Thymus (tissue), 14 donors: ENCODE data around the gene GRIK2. TPM values are rescaled to one million over a fixed set of nuclear protein-coding genes. Genes with fewer than 3 reads are reported as not detected.
"Not testable (repeated sequence)": the region's sequence is repeated elsewhere in the genome, so short reads cannot be mapped to it uniquely, and the experiment has no call there.

Experiments
- DNase-seq, 9 donors: peaks; one replicate each; pipeline ENCODE4 v3.0.0-alpha.2; 2013; ENCODE audit warnings: low spot score in 9 of 9, low read depth in 6 of 9, missing footprints in 1 of 9
- H3K27ac ChIP-seq, 2 donors: one replicate each; pipeline ENCODE4 v1.5.1; 2013; ENCODE audit warnings: control low read depth in 1 of 2, low read depth in 1 of 2, low read length in 1 of 2, mild to moderate bottlenecking in 1 of 2, moderate library complexity in 1 of 2
- H3K27me3 ChIP-seq, 2 donors: one replicate each; pipeline ENCODE4 v1.5.1; 2013; ENCODE audit warnings: low read length in 1 of 2; ENCODE audit not compliant: control insufficient read depth in 2 of 2, insufficient read depth in 1 of 2
- H3K36me3 ChIP-seq, 2 donors: one replicate each; pipeline ENCODE4 v1.5.1; 2013; ENCODE audit warnings: low read length in 1 of 2, mild to moderate bottlenecking in 1 of 2, moderate library complexity in 1 of 2; ENCODE audit not compliant: control insufficient read depth in 2 of 2, insufficient read depth in 2 of 2
- H3K4me1 ChIP-seq, 2 donors: one replicate each; pipeline ENCODE4 v1.5.1; 2013; ENCODE audit warnings: low read length in 2 of 2; ENCODE audit not compliant: control insufficient read depth in 2 of 2, insufficient read depth in 2 of 2
- H3K4me3 ChIP-seq, 2 donors: one replicate each; pipeline ENCODE4 v1.5.1; 2013; ENCODE audit warnings: low read length in 2 of 2, control low read depth in 1 of 2, mild to moderate bottlenecking in 1 of 2
- H3K9me3 ChIP-seq, 2 donors: one replicate each; pipeline ENCODE4 v1.5.1; 2013; ENCODE audit warnings: low read length in 1 of 2, mild to moderate bottlenecking in 1 of 2; ENCODE audit not compliant: control insufficient read depth in 2 of 2, insufficient read depth in 1 of 2
- WGBS: extraction: QIAGEN DNeasy Blood & Tissue Kit; methylation state at CpG from one replicate; pipeline ENCODE4 v1.1.7; 2013; 5-methylcytosine and 5-hydroxymethylcytosine counted together
- long read RNA-seq, 10 donors: transcript quantifications; one replicate each; lab custom pipeline, GENCODE V29; 2026
- polyA plus RNA-seq: library from polyadenylated mRNA; stranded (reverse); fragments of 200-250 nt; gene quantifications from one replicate; pipeline ENCODE4 v1.2.3, GENCODE V29; 2013
- total RNA-seq: library from RNA; stranded (reverse); fragments of 120-200 nt; gene quantifications from one replicate; pipeline ENCODE4 v1.2.4, GENCODE V29; 2013
- donor health status: healthy.

The GRIK2 gene
- total RNA-seq = under 0.01 TPM
- polyA plus RNA-seq = 0.18 TPM
- long read RNA-seq, donor 1 = 0 reads
- long read RNA-seq, donor 2 = 0 reads
- long read RNA-seq, donor 3 = 0 reads
- long read RNA-seq, donor 4 = 0 reads
- long read RNA-seq, donor 5 = 0 reads
- long read RNA-seq, donor 6 = 0 reads
- long read RNA-seq, donor 7 = 0 reads
- long read RNA-seq, donor 8 = 0 reads
- long read RNA-seq, donor 9 = 0 reads
- long read RNA-seq, donor 10 = 0 reads

GRCh38 chr6:101393251-101393828, at the start of gene GRIK2:
Gene GRIK2, plus strand, starts transcription at chr6:101393708.
- WGBS = 3% methylated on average over 45 of the region's 45 CpGs
- no peak within 1 kb of the TSS for H3K4me3 ChIP-seq

GRCh38 chr6:101344885-101345284, 48.6 kb upstream of the GRIK2 start:
- Histone ChIP-seq H3K9me3 (no peaks in the 10 kb centered on the region), H3K27ac (no peak overlapping the region), H3K36me3 (no peaks in the 10 kb centered on the region), H3K4me1 (no peaks in the 10 kb centered on the region), H3K27me3 (no peaks in the 10 kb centered on the region), H3K4me3 (no peak overlapping the region)
- WGBS = 81% methylated on average over 5 of the region's 5 CpGs
- no peak for DNase-seq

More at GRCh38 chr6:101393251-101393828, at the start of gene GRIK2:
- H3K27me3 ChIP-seq = peaks cover 33 to 46% of the 10 kb centered on the region in 2 donors
- DNase-seq = peak in 1 of 9 donors; percentile 1
- no peak within 1 kb of the TSS for H3K27ac ChIP-seq
- no peaks in the 10 kb centered on the region for H3K36me3 ChIP-seq
- H3K9me3 ChIP-seq = peaks cover 0 to 3% of the 10 kb centered on the region in 2 donors
- H3K4me1 ChIP-seq = peaks cover 0 to 3% of the 10 kb centered on the region in 2 donors

GRCh38 chr6:101348816-101349215, 44.7 kb upstream of the GRIK2 start:
- Histone ChIP-seq H3K4me1 (no peaks in the 10 kb centered on the region), H3K27ac (no peak overlapping the region), H3K27me3 (no peaks in the 10 kb centered on the region), H3K4me3 (no peak overlapping the region), H3K9me3 (no peaks in the 10 kb centered on the region), H3K36me3 (no peaks in the 10 kb centered on the region)
- no peak for DNase-seq
- 95% methylated on average over 3 of the region's 3 CpGs for WGBS

GRCh38 chr6:101350631-101351030, 42.9 kb upstream of the GRIK2 start:
- whole genome bisulfite sequencing = 93% methylated on average over 6 of the region's 6 CpGs
- not testable (repeated sequence) for H3K4me3 ChIP-seq, H3K36me3 ChIP-seq, H3K27ac ChIP-seq, H3K27me3 ChIP-seq, H3K9me3 ChIP-seq, H3K4me1 ChIP-seq, DNase-seq

GRCh38 chr6:101351173-101351572, 42.3 kb upstream of the GRIK2 start:
- Histone ChIP-seq H3K36me3 (no peaks in the 10 kb centered on the region), H3K9me3 (no peaks in the 10 kb centered on the region), H3K4me3 (no peak overlapping the region), H3K27me3 (no peaks in the 10 kb centered on the region), H3K4me1 (no peaks in the 10 kb centered on the region), H3K27ac (no peak overlapping the region)
- 89% methylated on average over 1 of the region's 1 CpG for WGBS
- no peak for DNase-seq

GRCh38 chr6:101352316-101352715, 41.2 kb upstream of the GRIK2 start:
- no peaks in the 10 kb centered on the region for H3K9me3 ChIP-seq
- H3K27me3 ChIP-seq = no peaks in the 10 kb centered on the region
- WGBS = 46% methylated on average over 4 of the region's 4 CpGs
- H3K36me3 ChIP-seq = no peaks in the 10 kb centered on the region
- H3K4me1 ChIP-seq = no peaks in the 10 kb centered on the region
- no peak overlapping the region for H3K27ac ChIP-seq
- DNase-seq = no peak
- no peak overlapping the region for H3K4me3 ChIP-seq

- H3K27me3 ChIP-seq = no peaks in the 10 kb centered on the region
- no peak for DNase-seq
- no peak overlapping the region for H3K4me3 ChIP-seq
- no peaks in the 10 kb centered on the region for H3K9me3 ChIP-seq
- no peaks in the 10 kb centered on the region for H3K4me1 ChIP-seq
- no peaks in the 10 kb centered on the region for H3K36me3 ChIP-seq
- H3K27ac ChIP-seq = no peak overlapping the region
- WGBS = 84% methylated on average over 4 of the region's 4 CpGs
These were observed 28.3 kb upstream of the GRIK2 start for GRCh38 chr6:101365181-101365580.

- no peaks in the 10 kb centered on the region for H3K27me3 ChIP-seq
- no peak overlapping the region for H3K4me3 ChIP-seq
- 92% methylated on average over 2 of the region's 2 CpGs for WGBS
- no peak for DNase-seq
- H3K27ac ChIP-seq = no peak overlapping the region
- H3K9me3 ChIP-seq = no peaks in the 10 kb centered on the region
- H3K4me1 ChIP-seq = no peaks in the 10 kb centered on the region
- no peaks in the 10 kb centered on the region for H3K36me3 ChIP-seq
These were observed 13.6 kb upstream of the GRIK2 start for GRCh38 chr6:101379926-101380325.

GRCh38 chr6:101380897-101381630, 12.4 kb upstream of the GRIK2 start:
- whole genome bisulfite sequencing = 86% methylated on average over 2 of the region's 2 CpGs
- no peaks in the 10 kb centered on the region for H3K4me1 ChIP-seq
- H3K27ac ChIP-seq = no peak overlapping the region
- H3K9me3 ChIP-seq = no peaks in the 10 kb centered on the region
- H3K36me3 ChIP-seq = no peaks in the 10 kb centered on the region
- H3K27me3 ChIP-seq = no peaks in the 10 kb centered on the region
- H3K4me3 ChIP-seq = no peak overlapping the region
- no peak for DNase-seq
